Astrocyte (in vitro differentiated cells and primary cell): ENCODE measurements around the gene PASK. TPM values are rescaled to one million over a fixed set of nuclear protein-coding genes. Genes with fewer than 3 reads are reported as not detected.

Experiments used
- DNase-seq: peaks from one replicate; pipeline ENCODE4 v3.0.0-alpha.2; 2010; ENCODE audit warnings: low read depth
- FAIRE-seq: peaks from 2 replicates; lab custom pipeline; 2011; peaks lifted over from hg19 to GRCh38; lab: Jason Lieb, UNC
- H2AFZ ChIP-seq: 2 replicates; pipeline ENCODE4 v1.6.0; 2012; ENCODE audit warnings: low read depth, low read length, inconsistent platforms
- H3K27ac ChIP-seq: 2 replicates; pipeline ENCODE4 v1.5.1; 2011; ENCODE audit warnings: low read depth, low read length, inconsistent platforms
- H3K27me3 ChIP-seq: 2 replicates; pipeline ENCODE4 v1.6.0; 2011; ENCODE audit warnings: low read length, inconsistent platforms; ENCODE audit not compliant: insufficient read depth
- H3K36me3 ChIP-seq: 2 replicates; pipeline ENCODE4 v1.5.1; 2011; ENCODE audit warnings: low read length, inconsistent platforms; ENCODE audit not compliant: insufficient read depth
- H3K4me1 ChIP-seq: 2 replicates; pipeline ENCODE4 v1.5.1; 2011; ENCODE audit warnings: low read length, inconsistent platforms; ENCODE audit not compliant: insufficient read depth
- H3K4me2 ChIP-seq: 2 replicates; pipeline ENCODE4 v1.6.0; 2012; ENCODE audit warnings: low read length, inconsistent platforms
- H3K4me3 ChIP-seq: 2 replicates; pipeline ENCODE4 v1.5.1; 2011; ENCODE audit warnings: low read depth, mild to moderate bottlenecking, low read length, inconsistent platforms; ENCODE audit not compliant: insufficient read depth
- H3K79me2 ChIP-seq: 2 replicates; pipeline ENCODE4 v1.6.0; 2012; ENCODE audit warnings: mild to moderate bottlenecking, low read length, inconsistent platforms; ENCODE audit not compliant: insufficient read depth
- H3K9ac ChIP-seq: 2 replicates; pipeline ENCODE4 v1.6.0; 2012; ENCODE audit warnings: mild to moderate bottlenecking, low read length, inconsistent platforms
- H3K9me3 ChIP-seq: 2 replicates; pipeline ENCODE4 v1.5.1; 2012; ENCODE audit warnings: low read depth, mild to moderate bottlenecking, low read length, inconsistent platforms; ENCODE audit not compliant: insufficient read depth
- H4K20me1 ChIP-seq: 2 replicates; pipeline ENCODE4 v1.6.0; 2012; ENCODE audit warnings: low read length, inconsistent platforms; ENCODE audit not compliant: insufficient read depth
- H3K27ac Mint-ChIP-seq: one replicate; pipeline ENCODE4 v1.8.0; 2021; ENCODE audit warnings: mild to moderate bottlenecking, mixed read lengths; ENCODE audit not compliant: unreplicated experiment
- H3K27me3 Mint-ChIP-seq: one replicate; pipeline ENCODE4 v1.8.0; 2021; ENCODE audit warnings: low read depth, mixed read lengths; ENCODE audit not compliant: unreplicated experiment
- H3K36me3 Mint-ChIP-seq: one replicate; pipeline ENCODE4 v1.8.0; 2021; ENCODE audit warnings: low read depth, mixed read lengths; ENCODE audit not compliant: unreplicated experiment
- H3K4me1 Mint-ChIP-seq: one replicate; pipeline ENCODE4 v1.8.0; 2021; ENCODE audit warnings: low read depth, mixed read lengths; ENCODE audit not compliant: unreplicated experiment
- H3K4me3 Mint-ChIP-seq: one replicate; pipeline ENCODE4 v1.8.0; 2021; ENCODE audit warnings: mild to moderate bottlenecking, moderate library complexity, mixed read lengths; ENCODE audit not compliant: unreplicated experiment
- H3K9me3 Mint-ChIP-seq: one replicate; pipeline ENCODE4 v1.8.0; 2021; ENCODE audit warnings: mild to moderate bottlenecking, mixed read lengths; ENCODE audit not compliant: unreplicated experiment
- CTCF ChIP-seq: IDR thresholded peaks from 2 replicates; pipeline ENCODE4 v1.5.1; 2011; ENCODE audit warnings: low read depth, mild to moderate bottlenecking, inconsistent platforms, low read length, moderate library complexity; ENCODE audit not compliant: insufficient read depth
- EZH2 ChIP-seq: IDR thresholded peaks from 2 replicates; pipeline ENCODE4 v1.6.1; 2012; ENCODE audit warnings: mild to moderate bottlenecking, low read length, inconsistent platforms; ENCODE audit not compliant: insufficient read depth
- total RNA-seq: library from RNA; stranded (reverse); gene quantifications from 2 replicates; pipeline ENCODE4 v1.2.1, GENCODE V29; 2021

Gene PASK
- total RNA-seq, 1 donor from 2014 or later: 8.0 TPM

- Histone ChIP-seq H3K4me1 (no peaks in the 10 kb centered on the region), H3K27ac (no peak overlapping the region), H3K79me2 (no peaks in the 10 kb centered on the region), H3K9me3 (no peaks in the 10 kb centered on the region), H3K4me2 (no peak overlapping the region), H3K36me3 (peaks cover 28% of the 10 kb centered on the region), H3K9ac (no peak overlapping the region), H3K4me3 (no peak overlapping the region), H3K27me3 (no peaks in the 10 kb centered on the region), H2AFZ (no peak overlapping the region), H4K20me1 (peaks cover 18% of the 10 kb centered on the region)
- no peak overlapping the region for H3K4me3 Mint-ChIP-seq
- no peaks in the 10 kb centered on the region for H3K4me1 Mint-ChIP-seq
- DNase-seq: no peak
- peaks cover 35% of the 10 kb centered on the region for H3K36me3 Mint-ChIP-seq
- peaks cover 6% of the 10 kb centered on the region for H3K9me3 Mint-ChIP-seq
- no peak overlapping the region for H3K27ac Mint-ChIP-seq
- no peak for TF ChIP-seq CTCF
- TF ChIP-seq EZH2: no peak
- FAIRE-seq: no peak
- H3K27me3 Mint-ChIP-seq: no peaks in the 10 kb centered on the region
Measured at GRCh38 chr2:241088791-241089732, 60.2 kb downstream of the PASK start.

- H3K4me3 Mint-ChIP-seq: no peak overlapping the region
- no peaks in the 10 kb centered on the region for H3K4me1 Mint-ChIP-seq
- Histone ChIP-seq H4K20me1 (peaks cover 18% of the 10 kb centered on the region), H3K36me3 (peaks cover 28% of the 10 kb centered on the region), H3K9ac (no peak overlapping the region), H2AFZ (no peak overlapping the region), H3K27ac (no peak overlapping the region), H3K27me3 (no peaks in the 10 kb centered on the region), H3K4me3 (no peak overlapping the region), H3K79me2 (no peaks in the 10 kb centered on the region), H3K4me1 (no peaks in the 10 kb centered on the region), H3K4me2 (no peak overlapping the region), H3K9me3 (no peaks in the 10 kb centered on the region)
- H3K9me3 Mint-ChIP-seq: peaks cover 6% of the 10 kb centered on the region
- peaks cover 33% of the 10 kb centered on the region for H3K36me3 Mint-ChIP-seq
- no peak overlapping the region for H3K27ac Mint-ChIP-seq
- no peak for FAIRE-seq
- no peaks in the 10 kb centered on the region for H3K27me3 Mint-ChIP-seq
- DNase-seq: no peak
- TF ChIP-seq CTCF (no peak), EZH2 (no peak)
Measured at GRCh38 chr2:241088376-241088775, 60.9 kb downstream of the PASK start.
